ENCODE results near the gene PHC1.

The PHC1 gene

GRCh38 chr12:8989413-8989812 lies 75.1 kb downstream of the PHC1 start, which contains the start of gene KLRG1:
Gene KLRG1 (plus strand): TSS chr12:8989546. CDS start chr12:8989636, 90 bp downstream.
- no peaks in the 10 kb centered on the region for H3K27me3 Mint-ChIP-seq (ENCODE audit: low read depth, poor library complexity)
- TF ChIP-seq CTCF (IDR thresholded peaks at IDR 0.05), result no peak
- H3K36me3 Mint-ChIP-seq (ENCODE audit: low read depth), result no peaks in the 10 kb centered on the region
- no peak within 1 kb of the TSS for H3K4me3 Mint-ChIP-seq
- DNase-seq, result no peak
- H3K4me1 Mint-ChIP-seq, result no peaks in the 10 kb centered on the region
- no peaks in the 10 kb centered on the region for H3K9me3 Mint-ChIP-seq
- no peak within 1 kb of the TSS for H3K27ac Mint-ChIP-seq
